ENCODE results near the gene TUBG2. TPM values are rescaled to one million over a fixed set of nuclear protein-coding genes. Genes with fewer than 3 reads are reported as not detected.
A peak's percentile ranks its signal among the peaks of the same experiment; 100 is the strongest.

The TUBG2 gene
- total RNA-seq, 1 experiment from 2014 or later: 20.9 TPM

DNA sequence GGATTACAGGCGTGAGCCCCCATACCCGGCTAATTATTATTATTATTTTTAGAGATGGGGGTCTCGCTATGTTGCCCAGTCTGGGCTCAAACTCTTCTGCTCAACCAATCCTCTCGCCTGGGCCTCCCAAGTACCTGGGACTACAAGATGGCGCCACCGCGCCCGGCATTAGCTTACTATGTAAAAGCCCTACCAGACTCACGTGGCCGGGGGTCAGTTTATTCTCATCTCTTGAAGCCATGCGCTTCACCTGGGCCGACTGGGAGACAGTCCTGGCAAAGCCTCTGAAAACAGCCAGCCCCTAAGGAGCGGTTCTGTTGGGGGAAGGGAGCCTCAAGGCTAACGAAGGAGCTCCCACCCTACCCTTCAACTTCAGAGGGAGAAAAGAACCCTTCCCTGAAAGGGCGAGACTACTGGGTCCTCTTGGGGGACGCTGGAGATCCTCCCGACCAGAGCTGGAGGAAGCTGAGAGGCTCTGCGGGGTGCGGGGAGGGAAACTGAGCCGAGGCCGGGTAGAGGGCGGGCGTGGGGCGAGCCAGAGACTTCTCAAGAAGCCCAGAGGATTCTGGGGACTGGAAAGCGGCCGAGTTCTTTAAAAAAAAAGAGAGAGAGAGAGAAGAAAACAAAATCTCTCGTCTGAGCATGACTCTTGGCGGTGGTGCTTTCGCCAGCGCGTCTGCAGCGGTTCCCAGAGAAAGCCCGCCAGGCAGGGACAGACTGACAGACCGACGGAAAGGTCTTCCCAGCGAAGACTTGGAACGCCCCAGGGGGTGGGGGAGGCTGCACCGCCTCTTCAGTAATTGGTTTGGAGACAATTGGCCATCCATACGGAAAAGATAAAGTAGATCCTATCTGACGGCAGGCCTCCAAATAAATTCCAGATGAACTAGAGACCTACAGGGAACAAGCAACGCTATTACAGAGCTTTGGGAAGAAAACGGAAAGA is 5.6 kb upstream of the TUBG2 start:
- Histone ChIP-seq H3K79me2 (ENCODE audit: insufficient read depth, low read length) (no peaks in the 10 kb centered on the region), H3K27ac (ENCODE audit: low read depth, low read length) (no peak overlapping the region), H2AFZ (ENCODE audit: low read depth, low read length, poor library complexity, severe bottlenecking) (no peak overlapping the region), H4K20me1 (ENCODE audit: insufficient read depth) (no peaks in the 10 kb centered on the region), H3K4me3 (replicated peaks in 1 of 2; ENCODE audit: low read depth in 1 of 2, low read length in 2 of 2) (no peak overlapping the region), H3K4me1 (ENCODE audit: control insufficient read depth in 1 of 2, insufficient read depth in 2 of 2, low read length in 2 of 2) (peaks cover 0 to 19% of the 10 kb centered on the region in 2 experiments; a peak in 2 of 4 replicates), H3K36me3 (ENCODE audit: control insufficient read depth in 1 of 2, insufficient read depth in 2 of 2, low read length in 2 of 2) (no peaks in the 10 kb centered on the region), H3K9me3 (ENCODE audit: control insufficient read depth in 1 of 2, insufficient read depth in 1 of 2, low read depth in 1 of 2, low read length in 2 of 2) (no peaks in the 10 kb centered on the region; a peak in 1 of 4 replicates), H3K9me2 (ENCODE audit: insufficient read depth) (no peaks in the 10 kb centered on the region), H3K9ac (ENCODE audit: low read length) (no peak overlapping the region), H3K27me3 (ENCODE audit: insufficient read depth, low read length) (no peaks in the 10 kb centered on the region), H3K4me2 (ENCODE audit: low read length) (no peak overlapping the region)
- ATAC-seq (no peak), DNase-seq (ENCODE audit: low read depth, low spot score) (no peak)
- POLR2A ChIA-PET: no interaction called here
- CTCF ChIA-PET: no interaction called here
- no TSS peak for BruUV-seq (replicated peaks)
- intact Hi-C loops (cut with micrococcal nuclease): no loop called here
- no peak for TF ChIP-seq MAX (IDR thresholded peaks at IDR 0.05)
- TF ChIP-seq RAD21 (IDR thresholded peaks at IDR 0.05; ENCODE audit: low read depth): no peak
- TF ChIP-seq SRF (IDR thresholded peaks at IDR 0.05; ENCODE audit: low read depth): no peak
- TF ChIP-seq ELF1 (IDR thresholded peaks at IDR 0.05; ENCODE audit: borderline replicate concordance, low read depth): no peak
- TF ChIP-seq EZH2 (IDR thresholded peaks at IDR 0.05): no peak
- TF ChIP-seq EZH2phosphoT487 (IDR thresholded peaks at IDR 0.05; ENCODE audit: borderline replicate concordance): no peak
- TF ChIP-seq TCF7L2 (IDR thresholded peaks at IDR 0.05; ENCODE audit: borderline replicate concordance, extremely low read depth, insufficient read depth, insufficient read length): no peak
- TF ChIP-seq POLR2AphosphoS5 (IDR thresholded peaks at IDR 0.05; ENCODE audit: low read depth, low read length): no peak
- RAD21 ChIA-PET (ENCODE audit: low non-redundant PET in 1 of 2, low total read pairs in 2 of 2, uncharacterized antibody in 2 of 2, unreplicated experiment in 2 of 2): no interaction called here

GRCh38 chr17:42655528-42655927 is 3.6 kb upstream of the TUBG2 start:
- intact Hi-C loops (cut with micrococcal nuclease): loop anchor here (5.0 kb wide), 1 partner anchor 33 kb away; no protein-coding TSS in a partner anchor
- RAD21 ChIA-PET (ENCODE audit: low non-redundant PET in 1 of 2, low total read pairs in 2 of 2, uncharacterized antibody in 2 of 2, unreplicated experiment in 2 of 2): no interaction called here
- H2AFZ ChIP-seq (ENCODE audit: low read depth, low read length, poor library complexity, severe bottlenecking): peak overlapping the region; percentile 46
- DNase-seq (ENCODE audit: low read depth, low spot score) (no peak), ATAC-seq (no peak)
- no peaks in the 10 kb centered on the region for H3K27me3 ChIP-seq (ENCODE audit: insufficient read depth, low read length)
- no peak overlapping the region for H3K4me3 ChIP-seq (replicated peaks in 1 of 2; ENCODE audit: low read depth in 1 of 2, low read length in 2 of 2)
- TF ChIP-seq TCF7L2 (IDR thresholded peaks at IDR 0.05; ENCODE audit: borderline replicate concordance, extremely low read depth, insufficient read depth, insufficient read length): no peak
- TF ChIP-seq EZH2 (IDR thresholded peaks at IDR 0.05): no peak
- TF ChIP-seq FOSL1 (IDR thresholded peaks at IDR 0.05; ENCODE audit: low read depth): no peak
- peak; percentile 47; the same call in 1 of the 2 replicates for TF ChIP-seq MAX (IDR thresholded peaks at IDR 0.05)
- TF ChIP-seq ZBTB33 (IDR thresholded peaks at IDR 0.05; ENCODE audit: extremely low read depth, insufficient replicate concordance, low read length): no peak
- no peaks in the 10 kb centered on the region for H3K36me3 ChIP-seq (ENCODE audit: control insufficient read depth in 1 of 2, insufficient read depth in 2 of 2, low read length in 2 of 2)
- no TSS peak for BruUV-seq (replicated peaks)
- no peak overlapping the region for H3K9ac ChIP-seq (ENCODE audit: low read length)
- no peaks in the 10 kb centered on the region for H4K20me1 ChIP-seq (ENCODE audit: insufficient read depth)
- POLR2A ChIA-PET: no interaction called here
- CTCF ChIA-PET: no interaction called here
- no peaks in the 10 kb centered on the region for H3K9me2 ChIP-seq (ENCODE audit: insufficient read depth)
- H3K79me2 ChIP-seq (ENCODE audit: insufficient read depth, low read length): no peaks in the 10 kb centered on the region
- peaks cover 7 to 31% of the 10 kb centered on the region in 2 experiments for H3K4me1 ChIP-seq (ENCODE audit: control insufficient read depth in 1 of 2, insufficient read depth in 2 of 2, low read length in 2 of 2)
- no peak overlapping the region for H3K27ac ChIP-seq (ENCODE audit: low read depth, low read length)
- no peaks in the 10 kb centered on the region; a peak in 1 of 4 replicates for H3K9me3 ChIP-seq (ENCODE audit: control insufficient read depth in 1 of 2, insufficient read depth in 1 of 2, low read depth in 1 of 2, low read length in 2 of 2)
- peak overlapping the region; percentile 36 for H3K4me2 ChIP-seq (ENCODE audit: low read length)
